Keratinocyte (primary cell): ENCODE data around the gene A1BG.

Experiments used
- EZH2 ChIP-seq: IDR thresholded peaks from one replicate; pipeline ENCODE4 v1.6.1; 2012; ENCODE audit warnings: inconsistent platforms, mild to moderate bottlenecking, low read length, moderate library complexity
- TF ChIP-seq, protein P1 (sequence below), 3 experiments: IDR thresholded peaks in 1 of 3; conservative IDR thresholded peaks in 1 of 3; optimal IDR thresholded peaks in 1 of 3; 2 replicates in 2 of 3; 3 replicates in 1 of 3; pipeline versions ENCODE3 to v1.5.1; 2011; ENCODE audit warnings: low read length in 3 of 3, mild to moderate bottlenecking in 3 of 3, moderate library complexity in 2 of 3, control low read depth in 1 of 3, inconsistent platforms in 1 of 3; ENCODE audit not compliant: insufficient read depth in 2 of 3; ENCODE audit errors: extremely low read depth in 1 of 3

GRCh38 chr19:58332697-58333096 is 20.6 kb downstream of the A1BG start:
- TF ChIP-seq, protein P1, sequence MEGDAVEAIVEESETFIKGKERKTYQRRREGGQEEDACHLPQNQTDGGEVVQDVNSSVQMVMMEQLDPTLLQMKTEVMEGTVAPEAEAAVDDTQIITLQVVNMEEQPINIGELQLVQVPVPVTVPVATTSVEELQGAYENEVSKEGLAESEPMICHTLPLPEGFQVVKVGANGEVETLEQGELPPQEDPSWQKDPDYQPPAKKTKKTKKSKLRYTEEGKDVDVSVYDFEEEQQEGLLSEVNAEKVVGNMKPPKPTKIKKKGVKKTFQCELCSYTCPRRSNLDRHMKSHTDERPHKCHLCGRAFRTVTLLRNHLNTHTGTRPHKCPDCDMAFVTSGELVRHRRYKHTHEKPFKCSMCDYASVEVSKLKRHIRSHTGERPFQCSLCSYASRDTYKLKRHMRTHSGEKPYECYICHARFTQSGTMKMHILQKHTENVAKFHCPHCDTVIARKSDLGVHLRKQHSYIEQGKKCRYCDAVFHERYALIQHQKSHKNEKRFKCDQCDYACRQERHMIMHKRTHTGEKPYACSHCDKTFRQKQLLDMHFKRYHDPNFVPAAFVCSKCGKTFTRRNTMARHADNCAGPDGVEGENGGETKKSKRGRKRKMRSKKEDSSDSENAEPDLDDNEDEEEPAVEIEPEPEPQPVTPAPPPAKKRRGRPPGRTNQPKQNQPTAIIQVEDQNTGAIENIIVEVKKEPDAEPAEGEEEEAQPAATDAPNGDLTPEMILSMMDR (optimal IDR thresholded peaks at IDR 0.05 in 1 of 3, IDR thresholded peaks at IDR 0.05 in 1 of 3, conservative IDR thresholded peaks at IDR 0.05 in 1 of 3; ENCODE audit: extremely low read depth in 1 of 3, insufficient read depth in 2 of 3, low read length in 3 of 3) = no peak
- no peak for TF ChIP-seq EZH2
